GM21423 (cell line): ENCODE results near the gene EIF3C.
"Not testable (repeated sequence)": the region's sequence is repeated elsewhere in the genome, so short reads cannot be mapped to it uniquely, and the experiment has no call there.

ENCODE experiments used
- ATAC-seq: cut with Tn5 transposase; IDR thresholded peaks from one replicate; pipeline ENCODE4 v1.9.1; 2021; ENCODE audit warnings: mild to moderate bottlenecking, moderate library complexity; ENCODE audit not compliant: unreplicated experiment

Gene EIF3C

GRCh38 chr16:28711220-28712083 is at the start of gene EIF3C:
EIF3C (plus strand) TSS chr16:28711464; CDS start chr16:28711687, 223 bp downstream.
- peak; percentile 97 for ATAC-seq

GRCh38 chr16:28666264-28666663 is 45.0 kb upstream of the EIF3C start:
- ATAC-seq: not testable (repeated sequence)

GRCh38 chr16:28667480-28667879 is 43.8 kb upstream of the EIF3C start:
- ATAC-seq: not testable (repeated sequence)

- ATAC-seq: not testable (repeated sequence)
These were observed 43.1 kb upstream of the EIF3C start for GRCh38 chr16:28668199-28668598.

GRCh38 chr16:28688327-28688952 is 22.8 kb upstream of the EIF3C start:
- ATAC-seq: not testable (repeated sequence)

GRCh38 chr16:28689425-28689824 is 21.8 kb upstream of the EIF3C start:
- ATAC-seq: not testable (repeated sequence)

GRCh38 chr16:28691722-28692121 is 19.5 kb upstream of the EIF3C start:
- ATAC-seq: not testable (repeated sequence)

GRCh38 chr16:28693257-28693950 is 17.9 kb upstream of the EIF3C start:
- not testable (repeated sequence) for ATAC-seq

GRCh38 chr16:28699792-28700191 is 11.5 kb upstream of the EIF3C start:
- ATAC-seq: not testable (repeated sequence)

GRCh38 chr16:28700349-28700748 is 10.9 kb upstream of the EIF3C start:
- not testable (repeated sequence) for ATAC-seq

- ATAC-seq: not testable (repeated sequence)
These were observed 9.9 kb upstream of the EIF3C start for GRCh38 chr16:28701384-28701783.

- ATAC-seq: not testable (repeated sequence)
These were observed 7.0 kb upstream of the EIF3C start for GRCh38 chr16:28704246-28704645.

GRCh38 chr16:28722852-28723650 is 11.8 kb downstream of the EIF3C start:
- ATAC-seq: not testable (repeated sequence)

GRCh38 chr16:28731253-28731652 is 20.0 kb downstream of the EIF3C start:
- ATAC-seq: not testable (repeated sequence)

- ATAC-seq: not testable (repeated sequence)
These were observed 21.3 kb downstream of the EIF3C start for GRCh38 chr16:28732455-28733124.

GRCh38 chr16:28739787-28740186 is 28.5 kb downstream of the EIF3C start:
- ATAC-seq: not testable (repeated sequence)

GRCh38 chr16:28740631-28741030 is 29.4 kb downstream of the EIF3C start:
- not testable (repeated sequence) for ATAC-seq

GRCh38 chr16:28741295-28741694 is 30.0 kb downstream of the EIF3C start:
- ATAC-seq: not testable (repeated sequence)

- not testable (repeated sequence) for ATAC-seq
These were observed 35.5 kb downstream of the EIF3C start for GRCh38 chr16:28746618-28747350.
